Liver (tissue), 9 donors: ENCODE results near the gene CEPT1. TPM values are rescaled to one million over a fixed set of nuclear protein-coding genes. Genes with fewer than 3 reads are reported as not detected.

Source experiments
- DNase-seq: peaks from one replicate; pipeline ENCODE4 v3.0.0-alpha.2; 2017; ENCODE audit warnings: low spot score
- H3K27ac ChIP-seq, 2 donors: one replicate each; pipeline ENCODE4 v1.7.0; 2013; ENCODE audit warnings: inconsistent platforms in 2 of 2, low read length in 2 of 2, control low read depth in 1 of 2, low read depth in 1 of 2, mild to moderate bottlenecking in 1 of 2
- H3K27me3 ChIP-seq, 4 donors: one replicate each; pipeline versions ENCODE4 v1.6.1 to v1.7.0; 2013; ENCODE audit warnings: low read length in 3 of 4, inconsistent platforms in 1 of 4, mild to moderate bottlenecking in 1 of 4, moderate library complexity in 1 of 4; ENCODE audit not compliant: control insufficient read depth in 4 of 4, insufficient read depth in 4 of 4
- H3K36me3 ChIP-seq, 4 donors: one replicate each; pipeline versions ENCODE4 v1.6.1 to v1.7.0; 2013; ENCODE audit warnings: low read length in 3 of 4, mild to moderate bottlenecking in 3 of 4, low read depth in 1 of 4, moderate library complexity in 1 of 4; ENCODE audit not compliant: control insufficient read depth in 4 of 4, insufficient read depth in 3 of 4
- H3K4me1 ChIP-seq, 4 donors: one replicate each; pipeline versions ENCODE4 v1.6.1 to v1.7.0; 2013; ENCODE audit warnings: low read length in 3 of 4, mild to moderate bottlenecking in 3 of 4, moderate library complexity in 1 of 4; ENCODE audit not compliant: control insufficient read depth in 4 of 4, insufficient read depth in 4 of 4
- H3K4me3 ChIP-seq, 3 donors: one replicate each; pipeline versions ENCODE4 v1.6.1 to v1.7.0; 2013; ENCODE audit warnings: low read length in 3 of 3, control low read depth in 1 of 3, low read depth in 1 of 3, mild to moderate bottlenecking in 1 of 3
- H3K9ac ChIP-seq, 2 donors: one replicate each; pipeline ENCODE4 v1.7.0; 2013; ENCODE audit warnings: low read length in 2 of 2, mild to moderate bottlenecking in 2 of 2, moderate library complexity in 2 of 2, control low read depth in 1 of 2, low read depth in 1 of 2
- H3K9me3 ChIP-seq, 4 donors: one replicate each; pipeline versions ENCODE4 v1.6.1 to v1.7.0; 2013; ENCODE audit warnings: low read length in 3 of 4; ENCODE audit not compliant: control insufficient read depth in 4 of 4
- ATF3 ChIP-seq: IDR thresholded peaks from 2 replicates; pipeline ENCODE4 v1.6.1; 2016; ENCODE audit warnings: antibody characterized with exemption
- EGR1 ChIP-seq, 2 donors: IDR thresholded peaks; 2 replicates each; pipeline ENCODE4 v1.6.1; 2016 to 2018; ENCODE audit warnings: antibody characterized with exemption in 2 of 2, low read depth in 2 of 2
- FOXA1 ChIP-seq: IDR thresholded peaks from 2 replicates; pipeline ENCODE4 v1.6.1; 2016; ENCODE audit warnings: antibody characterized with exemption
- FOXA2 ChIP-seq: IDR thresholded peaks from 2 replicates; pipeline ENCODE4 v1.6.1; 2016; ENCODE audit warnings: antibody characterized with exemption
- GABPA ChIP-seq, 2 donors: IDR thresholded peaks in 1 of 2; conservative IDR thresholded peaks in 1 of 2; 2 replicates each; pipeline ENCODE4 v1.6.1; 2016; ENCODE audit warnings: antibody characterized with exemption in 2 of 2, mild to moderate bottlenecking in 1 of 2, moderate library complexity in 1 of 2
- HNF4A ChIP-seq, 2 donors: conservative IDR thresholded peaks; 2 replicates each; pipeline ENCODE4 v1.6.1; 2016; ENCODE audit warnings: antibody characterized with exemption in 2 of 2, mild to moderate bottlenecking in 2 of 2
- JUND ChIP-seq, 2 donors: IDR thresholded peaks; 2 replicates each; pipeline ENCODE4 v1.6.1; 2016; ENCODE audit warnings: antibody characterized with exemption in 2 of 2
- NR2F2 ChIP-seq: IDR thresholded peaks from 2 replicates; pipeline ENCODE4 v1.6.1; 2016; ENCODE audit warnings: antibody characterized with exemption
- RAD21 ChIP-seq, 2 donors: IDR thresholded peaks; 2 replicates each; pipeline ENCODE4 v1.6.1; 2016; ENCODE audit warnings: antibody characterized with exemption in 2 of 2, mild to moderate bottlenecking in 2 of 2
- RXRA ChIP-seq, 2 donors: IDR thresholded peaks; 2 replicates each; pipeline ENCODE4 v1.6.1; 2017 to 2018; ENCODE audit warnings: antibody characterized with exemption in 2 of 2, mild to moderate bottlenecking in 1 of 2
- SP1 ChIP-seq: IDR thresholded peaks from 2 replicates; pipeline ENCODE4 v1.6.1; 2018; ENCODE audit warnings: antibody characterized with exemption, mild to moderate bottlenecking
- TAF1 ChIP-seq: conservative IDR thresholded peaks from 2 replicates; pipeline ENCODE4 v1.6.1; 2016; ENCODE audit warnings: antibody characterized with exemption, mild to moderate bottlenecking
- YY1 ChIP-seq: IDR thresholded peaks from 2 replicates; pipeline ENCODE4 v1.6.1; 2016; ENCODE audit warnings: antibody characterized with exemption, mild to moderate bottlenecking
- WGBS: extraction: QIAGEN DNeasy Blood & Tissue Kit; methylation state at CpG from one replicate; pipeline ENCODE4 v1.1.7; 2013; 5-methylcytosine and 5-hydroxymethylcytosine counted together
- polyA plus RNA-seq, 2 donors: library from polyadenylated mRNA; stranded (reverse) in 1 of 2; unstranded in 1 of 2; fragments of 200-250 nt in 1 of 2; fragments of >200 nt in 1 of 2; fragmentation: Nextera tagmentation in 1 of 2; extraction: Ambion mirVana in 1 of 2; gene quantifications; one replicate each; pipeline versions ENCODE4 v1.2.1 to v1.2.3, GENCODE V29; 2013 to 2015
- total RNA-seq, 2 donors: library from RNA; depleted of rRNA; stranded (reverse); fragments of >200 nt; gene quantifications; one replicate each; pipeline ENCODE4 v1.2.3, GENCODE V29; 2014
- donor health status: healthy.
- donor health status: healthy.
- donor health status: healthy.
- donor health status: healthy.
- donor health status: healthy.

CEPT1 gene
- total and polyA plus RNA-seq, 4 donors, result 10.0 to 37.3 (median 27.7) TPM

GRCh38 chr1:111216751-111217150, 76.7 kb downstream of the CEPT1 start:
- Histone ChIP-seq H3K36me3 (no peaks in the 10 kb centered on the region), H3K9me3 (no peaks in the 10 kb centered on the region), H3K27ac (no peak overlapping the region), H3K9ac (no peak overlapping the region), H3K27me3 (no peaks in the 10 kb centered on the region), H3K4me1 (peaks cover 0 to 1% (median under 1%) of the 10 kb centered on the region in 4 donors), H3K4me3 (no peak overlapping the region)
- no peak for DNase-seq
- TF ChIP-seq TAF1 (no peak), HNF4A (conservative IDR thresholded peaks at IDR 0.05) (no peak), FOXA1 (no peak)
- 83% methylated on average over 5 of the region's 5 CpGs for WGBS

GRCh38 chr1:111217183-111217910, 77.3 kb downstream of the CEPT1 start:
- DNase-seq, result no peak
- Histone ChIP-seq H3K9ac (no peak overlapping the region), H3K27ac (no peak overlapping the region), H3K27me3 (no peaks in the 10 kb centered on the region), H3K4me1 (peaks cover 0 to 7% (median under 1%) of the 10 kb centered on the region in 4 donors), H3K9me3 (no peaks in the 10 kb centered on the region), H3K4me3 (no peak overlapping the region), H3K36me3 (no peaks in the 10 kb centered on the region)
- TF ChIP-seq FOXA1 (no peak), RXRA (IDR thresholded peaks at IDR 0.05) (no peak), TAF1 (no peak), NR2F2 (no peak), HNF4A (conservative IDR thresholded peaks at IDR 0.05) (no peak), FOXA2 (no peak), SP1 (no peak), RAD21 (IDR thresholded peaks at IDR 0.05) (no peak), JUND (IDR thresholded peaks at IDR 0.05) (no peak), YY1 (no peak), GABPA (IDR thresholded peaks at IDR 0.05 in 1 of 2, conservative IDR thresholded peaks at IDR 0.05 in 1 of 2) (no peak), ATF3 (no peak), EGR1 (IDR thresholded peaks at IDR 0.05; ENCODE audit: low read depth in 2 of 2) (no peak)
- WGBS, result 75% methylated on average over 5 of the region's 5 CpGs

- no peak for TF ChIP-seq RXRA (IDR thresholded peaks at IDR 0.05)
- WGBS, result 92% methylated on average over 8 of the region's 8 CpGs
- Histone ChIP-seq H3K4me3 (no peak overlapping the region), H3K27me3 (no peaks in the 10 kb centered on the region), H3K4me1 (peaks cover 0 to 11% (median 2%) of the 10 kb centered on the region in 4 donors), H3K27ac (no peak overlapping the region), H3K36me3 (no peaks in the 10 kb centered on the region), H3K9ac (no peak overlapping the region), H3K9me3 (no peaks in the 10 kb centered on the region)
- no peak for DNase-seq
These were observed 78.9 kb downstream of the CEPT1 start for GRCh38 chr1:111218701-111219556.
